Measurements from ENCODE around the gene UBE2D2.

Gene UBE2D2

GRCh38 chr5:139675825-139676224, 114.7 kb downstream of the UBE2D2 start:
- TF ChIP-seq CEBPB (IDR thresholded peaks at IDR 0.05), result no peak
- no peak for TF ChIP-seq EP300 (IDR thresholded peaks at IDR 0.05; ENCODE audit: borderline replicate concordance)
- no peak for TF ChIP-seq EGR1 (IDR thresholded peaks at IDR 0.05)
- no peak for TF ChIP-seq TEAD4 (IDR thresholded peaks at IDR 0.05)
- no peak for TF ChIP-seq ZBTB7A (IDR thresholded peaks at IDR 0.05; ENCODE audit: low read depth)
- TF ChIP-seq TCF12 (IDR thresholded peaks at IDR 0.05; ENCODE audit: low read depth), result no peak
- no peak for TF ChIP-seq REST (IDR thresholded peaks at IDR 0.05; ENCODE audit: low read depth)
- TF ChIP-seq, protein P1, sequence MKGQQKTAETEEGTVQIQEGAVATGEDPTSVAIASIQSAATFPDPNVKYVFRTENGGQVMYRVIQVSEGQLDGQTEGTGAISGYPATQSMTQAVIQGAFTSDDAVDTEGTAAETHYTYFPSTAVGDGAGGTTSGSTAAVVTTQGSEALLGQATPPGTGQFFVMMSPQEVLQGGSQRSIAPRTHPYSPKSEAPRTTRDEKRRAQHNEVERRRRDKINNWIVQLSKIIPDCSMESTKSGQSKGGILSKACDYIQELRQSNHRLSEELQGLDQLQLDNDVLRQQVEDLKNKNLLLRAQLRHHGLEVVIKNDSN (IDR thresholded peaks at IDR 0.05), result no peak
- no peak for TF ChIP-seq NFIC (IDR thresholded peaks at IDR 0.05)
- no peak for TF ChIP-seq MAX (IDR thresholded peaks at IDR 0.05)
- TF ChIP-seq RAD21 (IDR thresholded peaks at IDR 0.05; ENCODE audit: low read depth), result no peak
- TF ChIP-seq YY1 (IDR thresholded peaks at IDR 0.05; ENCODE audit: low read depth), result no peak
- no peak for TF ChIP-seq CREB1 (IDR thresholded peaks at IDR 0.05; ENCODE audit: low read depth)
- TF ChIP-seq TAF1 (IDR thresholded peaks at IDR 0.05; ENCODE audit: low read depth), result no peak

DNA sequence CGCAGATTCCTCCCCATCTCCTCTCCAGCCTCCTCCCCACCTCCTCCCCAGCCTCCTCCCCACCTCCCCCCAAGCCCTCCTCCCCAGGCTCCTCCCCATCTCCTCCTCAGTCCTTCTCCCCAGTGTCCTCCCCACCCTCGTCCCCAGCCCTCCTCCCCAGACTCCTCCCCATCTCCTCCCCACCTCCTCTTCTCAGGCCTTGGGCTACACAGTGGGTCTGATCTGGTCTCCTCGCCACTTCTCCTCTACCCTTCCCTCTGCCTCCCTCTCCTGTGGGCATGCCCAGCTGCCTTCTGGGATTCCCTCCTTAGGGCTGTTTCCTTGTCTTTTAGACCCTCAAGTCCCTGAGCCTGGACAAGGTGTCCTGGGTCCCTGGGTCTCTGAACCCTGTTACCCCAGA, 115.3 kb downstream of the UBE2D2 start:
- no peak for TF ChIP-seq TAF1 (IDR thresholded peaks at IDR 0.05; ENCODE audit: low read depth)
- TF ChIP-seq NFIC (IDR thresholded peaks at IDR 0.05), result no peak
- no peak for TF ChIP-seq EP300 (IDR thresholded peaks at IDR 0.05; ENCODE audit: borderline replicate concordance)
- TF ChIP-seq EGR1 (IDR thresholded peaks at IDR 0.05), result no peak
- no peak for TF ChIP-seq FOXM1 (IDR thresholded peaks at IDR 0.05; ENCODE audit: borderline replicate concordance, low read depth)
- no peak for TF ChIP-seq RAD21 (IDR thresholded peaks at IDR 0.05; ENCODE audit: low read depth)
- no peak for TF ChIP-seq CREB1 (IDR thresholded peaks at IDR 0.05; ENCODE audit: low read depth)
- no peak for TF ChIP-seq YY1 (IDR thresholded peaks at IDR 0.05; ENCODE audit: low read depth)
- TF ChIP-seq MAX (IDR thresholded peaks at IDR 0.05), result no peak
- TF ChIP-seq, protein P1 (IDR thresholded peaks at IDR 0.05), result no peak
- TF ChIP-seq TEAD4 (IDR thresholded peaks at IDR 0.05), result no peak
- TF ChIP-seq CEBPB (IDR thresholded peaks at IDR 0.05), result no peak
- TF ChIP-seq REST (IDR thresholded peaks at IDR 0.05; ENCODE audit: low read depth), result no peak
- no peak for TF ChIP-seq TCF12 (IDR thresholded peaks at IDR 0.05; ENCODE audit: low read depth)
- TF ChIP-seq ZBTB7A (IDR thresholded peaks at IDR 0.05; ENCODE audit: low read depth), result no peak

DNA sequence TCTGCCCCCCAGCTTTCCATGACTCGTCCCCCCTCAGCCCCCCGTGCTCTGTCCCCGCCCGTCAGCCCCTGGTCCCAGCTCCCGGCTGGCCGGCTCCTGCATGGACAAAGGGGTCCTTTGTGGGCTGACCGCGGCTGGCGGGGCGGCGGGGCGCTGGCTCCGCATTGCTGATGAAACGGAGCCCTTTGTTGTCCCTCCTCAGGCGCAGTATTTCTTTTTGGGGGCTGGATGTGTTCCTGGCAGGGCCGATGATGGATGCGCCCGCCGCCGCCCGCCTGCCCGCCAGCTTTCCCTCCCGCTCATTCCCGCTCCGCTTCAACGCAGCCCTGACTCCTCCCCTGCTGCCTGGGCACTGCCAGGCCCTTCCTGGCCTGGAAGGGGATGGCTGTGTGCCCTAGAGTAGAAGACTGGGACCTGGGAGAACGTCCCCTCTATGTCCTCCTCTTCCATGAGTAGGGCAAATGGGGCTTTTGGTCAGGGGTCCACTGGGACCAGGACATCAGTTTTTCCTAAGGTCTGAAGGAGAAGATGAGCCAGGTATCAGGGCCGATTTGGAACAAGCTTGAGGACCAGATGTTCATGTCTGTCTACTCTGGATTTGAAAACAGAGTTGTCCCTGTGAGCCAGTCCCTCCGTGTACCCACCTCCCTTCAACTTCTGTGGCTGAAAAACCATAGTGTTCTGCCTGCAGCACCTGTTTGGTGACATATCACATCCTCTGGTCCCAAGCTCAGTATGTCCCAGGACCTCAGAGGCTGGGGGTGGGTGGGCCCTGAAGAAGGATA, 116.0 kb downstream of the UBE2D2 start:
- 0 out of 2 replicates have a peak, but pooled peaks have one; percentile 27 for TF ChIP-seq TCF12 (IDR thresholded peaks at IDR 0.05; ENCODE audit: low read depth)
- TF ChIP-seq EP300 (IDR thresholded peaks at IDR 0.05; ENCODE audit: borderline replicate concordance), result 0 out of 2 replicates have a peak, but pooled peaks have one; percentile 32
- no peak for TF ChIP-seq FOXM1 (IDR thresholded peaks at IDR 0.05; ENCODE audit: borderline replicate concordance, low read depth)
- 0 out of 2 replicates have a peak, but pooled peaks have one; percentile 40 for TF ChIP-seq NFIC (IDR thresholded peaks at IDR 0.05)
- no peak for TF ChIP-seq ZBTB7A (IDR thresholded peaks at IDR 0.05; ENCODE audit: low read depth)
- TF ChIP-seq TAF1 (IDR thresholded peaks at IDR 0.05; ENCODE audit: low read depth), result no peak
- TF ChIP-seq REST (IDR thresholded peaks at IDR 0.05; ENCODE audit: low read depth), result no peak
- TF ChIP-seq, protein P1 (IDR thresholded peaks at IDR 0.05), result no peak
- no peak for TF ChIP-seq TEAD4 (IDR thresholded peaks at IDR 0.05)
- TF ChIP-seq RAD21 (IDR thresholded peaks at IDR 0.05; ENCODE audit: low read depth), result no peak; the same call in 1 of the 2 replicates
- no peak; the same call in 1 of the 2 replicates for TF ChIP-seq YY1 (IDR thresholded peaks at IDR 0.05; ENCODE audit: low read depth)
- no peak for TF ChIP-seq CREB1 (IDR thresholded peaks at IDR 0.05; ENCODE audit: low read depth)
- TF ChIP-seq CEBPB (IDR thresholded peaks at IDR 0.05), result no peak
- peak; percentile 61; the same call in 1 of the 2 replicates for TF ChIP-seq MAX (IDR thresholded peaks at IDR 0.05)
- no peak for TF ChIP-seq EGR1 (IDR thresholded peaks at IDR 0.05)
